ENCODE data around the gene STEAP1. TPM values are rescaled to one million over a fixed set of nuclear protein-coding genes. Genes with fewer than 3 reads are reported as not detected.
"Not testable (repeated sequence)": the region's sequence is repeated elsewhere in the genome, so short reads cannot be mapped to it uniquely, and the experiment has no call there.

Gene STEAP1
- total RNA-seq, 4 donors from 2014 or later, result 2.0 to 6.6 (median 3.9) TPM

DNA sequence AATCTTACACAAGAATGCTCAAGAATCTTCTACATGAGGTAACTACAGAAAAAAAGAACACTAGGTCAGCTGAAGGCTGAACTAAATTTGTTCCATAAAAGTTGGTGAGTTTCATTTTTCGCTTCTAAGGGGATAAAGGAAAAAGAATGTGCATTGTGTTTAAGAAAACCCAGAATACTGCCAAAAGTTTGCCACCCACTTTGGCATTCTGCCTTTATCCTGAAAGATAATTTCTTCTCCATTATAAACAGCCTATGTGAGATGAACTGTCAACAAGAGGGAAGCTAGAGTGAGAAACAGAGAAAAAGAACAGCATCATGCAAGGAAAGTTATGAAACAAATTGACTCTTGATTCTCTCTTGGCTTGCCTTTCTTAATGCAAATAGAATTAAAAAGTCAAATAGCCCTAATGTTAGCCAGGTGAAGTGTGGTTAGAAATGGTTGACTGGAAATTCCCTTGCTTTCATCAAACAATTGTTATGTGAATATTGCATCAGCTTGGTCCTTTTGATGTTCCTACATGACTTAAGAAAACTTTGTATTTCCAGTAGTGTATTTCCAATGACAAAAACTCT, 25.8 kb downstream of the STEAP1 start:
- H3K27ac ChIP-seq, result no peak overlapping the region
- DNase-seq, result no peak

DNA sequence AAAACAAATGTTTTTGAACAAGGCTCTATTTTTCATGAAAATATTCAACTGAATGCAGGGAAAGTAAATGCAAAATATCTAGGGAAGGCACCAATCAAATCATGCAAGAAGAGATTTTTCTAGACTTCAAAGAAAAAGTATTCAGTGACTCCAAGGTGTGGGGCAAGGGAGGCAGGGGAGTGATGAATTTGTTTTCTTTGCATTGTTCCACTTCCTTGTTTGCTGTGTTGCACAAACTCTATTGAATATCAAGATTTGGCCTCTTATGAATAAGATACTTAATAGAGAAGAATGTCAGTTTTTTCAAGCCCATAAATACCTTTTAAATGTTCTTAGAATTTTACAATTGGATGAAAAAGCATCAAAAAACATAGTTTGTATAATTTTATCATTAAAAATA, 26.4 kb downstream of the STEAP1 start:
- TF ChIP-seq, protein P1, sequence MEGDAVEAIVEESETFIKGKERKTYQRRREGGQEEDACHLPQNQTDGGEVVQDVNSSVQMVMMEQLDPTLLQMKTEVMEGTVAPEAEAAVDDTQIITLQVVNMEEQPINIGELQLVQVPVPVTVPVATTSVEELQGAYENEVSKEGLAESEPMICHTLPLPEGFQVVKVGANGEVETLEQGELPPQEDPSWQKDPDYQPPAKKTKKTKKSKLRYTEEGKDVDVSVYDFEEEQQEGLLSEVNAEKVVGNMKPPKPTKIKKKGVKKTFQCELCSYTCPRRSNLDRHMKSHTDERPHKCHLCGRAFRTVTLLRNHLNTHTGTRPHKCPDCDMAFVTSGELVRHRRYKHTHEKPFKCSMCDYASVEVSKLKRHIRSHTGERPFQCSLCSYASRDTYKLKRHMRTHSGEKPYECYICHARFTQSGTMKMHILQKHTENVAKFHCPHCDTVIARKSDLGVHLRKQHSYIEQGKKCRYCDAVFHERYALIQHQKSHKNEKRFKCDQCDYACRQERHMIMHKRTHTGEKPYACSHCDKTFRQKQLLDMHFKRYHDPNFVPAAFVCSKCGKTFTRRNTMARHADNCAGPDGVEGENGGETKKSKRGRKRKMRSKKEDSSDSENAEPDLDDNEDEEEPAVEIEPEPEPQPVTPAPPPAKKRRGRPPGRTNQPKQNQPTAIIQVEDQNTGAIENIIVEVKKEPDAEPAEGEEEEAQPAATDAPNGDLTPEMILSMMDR (IDR thresholded peaks at IDR 0.05), result no peak
- TF ChIP-seq POLR2A (IDR thresholded peaks at IDR 0.05), result no peak
- no peaks in the 10 kb centered on the region for H3K27me3 ChIP-seq
- H3K4me1 ChIP-seq, result no peaks in the 10 kb centered on the region
- H3K4me3 ChIP-seq, result no peak overlapping the region
- no peak overlapping the region for H3K27ac ChIP-seq
- no peak for DNase-seq
- no peaks in the 10 kb centered on the region for H3K9me3 ChIP-seq
- no peaks in the 10 kb centered on the region for H3K36me3 ChIP-seq

More for the DNA sequence above, 25.8 kb downstream of the STEAP1 start:
- TF ChIP-seq, protein P1 (IDR thresholded peaks at IDR 0.05), result no peak
- no peak for TF ChIP-seq POLR2A (IDR thresholded peaks at IDR 0.05)
- Histone ChIP-seq H3K36me3 (no peaks in the 10 kb centered on the region), H3K9me3 (no peaks in the 10 kb centered on the region), H3K4me3 (no peak overlapping the region), H3K27me3 (no peaks in the 10 kb centered on the region), H3K4me1 (no peaks in the 10 kb centered on the region)

DNA sequence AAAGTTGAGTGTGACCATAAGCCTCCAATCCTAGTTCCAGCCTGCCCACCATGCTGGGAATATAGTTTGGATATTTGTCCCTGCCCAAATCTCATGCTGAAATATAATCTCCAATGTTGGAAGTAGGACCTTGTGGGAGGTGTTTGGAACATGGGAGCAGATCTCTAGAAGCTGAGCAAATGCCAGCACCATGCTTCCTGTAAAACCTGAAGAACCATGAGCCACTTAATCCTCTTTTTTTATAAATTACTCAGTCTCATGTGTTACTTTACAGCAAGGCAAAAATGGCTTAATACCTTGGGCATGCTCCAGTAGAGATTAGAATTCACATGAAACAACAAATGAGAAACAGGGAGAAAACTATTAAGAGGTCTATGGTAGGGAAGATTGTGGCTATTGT, 27.2 kb downstream of the STEAP1 start:
- H3K36me3 ChIP-seq, result no peaks in the 10 kb centered on the region
- DNase-seq, result no peak
- no peaks in the 10 kb centered on the region for H3K9me3 ChIP-seq
- no peaks in the 10 kb centered on the region for H3K27me3 ChIP-seq
- H3K27ac ChIP-seq, result no peak overlapping the region
- H3K4me1 ChIP-seq, result no peaks in the 10 kb centered on the region
- TF ChIP-seq, protein P1 (IDR thresholded peaks at IDR 0.05), result no peak
- TF ChIP-seq POLR2A (IDR thresholded peaks at IDR 0.05), result no peak
- no peak overlapping the region for H3K4me3 ChIP-seq

DNA sequence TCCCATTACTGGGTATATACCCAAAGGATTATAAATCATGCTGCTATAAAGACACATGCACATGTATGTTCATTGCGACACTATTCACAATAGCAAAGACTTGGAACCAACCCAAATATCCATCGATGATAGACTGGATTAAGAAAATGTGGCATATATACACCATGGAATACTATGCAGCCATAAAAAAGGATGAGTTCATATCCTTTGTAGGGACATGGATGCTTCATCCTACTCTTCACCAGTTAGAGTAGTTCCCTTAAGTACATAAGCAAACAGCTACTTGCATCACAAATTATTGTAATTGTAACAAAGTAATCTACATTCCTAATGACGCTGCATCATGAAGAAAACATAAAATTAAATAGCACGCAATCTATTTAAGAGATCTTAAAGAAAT, 32.0 kb downstream of the STEAP1 start:
- not testable (repeated sequence) for H3K4me3 ChIP-seq, H3K27ac ChIP-seq, H3K4me1 ChIP-seq, DNase-seq, H3K36me3 ChIP-seq, H3K27me3 ChIP-seq, H3K9me3 ChIP-seq

DNA sequence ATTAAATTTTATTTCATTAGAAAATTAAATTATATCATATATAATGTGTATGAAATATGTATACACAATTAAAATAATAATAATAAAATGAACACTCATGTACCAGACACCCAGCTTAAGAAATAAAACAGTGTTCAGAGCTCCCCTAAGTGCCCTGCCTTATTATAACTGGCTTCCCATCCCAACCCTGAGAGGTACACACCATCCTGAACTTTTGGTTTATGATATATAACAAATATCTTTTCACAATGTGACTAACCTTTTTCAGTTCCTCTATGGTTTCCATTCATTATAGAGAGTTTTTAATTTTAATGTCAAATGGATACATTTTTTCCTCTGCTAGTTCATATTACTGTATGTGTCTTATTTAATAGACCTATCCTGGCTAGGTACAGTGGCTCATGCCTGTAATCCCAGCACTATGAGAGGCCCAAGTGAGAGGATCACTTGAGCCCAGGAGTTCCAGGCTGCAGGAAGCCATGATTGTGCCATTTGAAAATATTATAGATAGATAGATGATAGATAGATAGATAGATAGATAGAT, 33.3 kb downstream of the STEAP1 start:
- H3K9me3 ChIP-seq, result no peaks in the 10 kb centered on the region
- TF ChIP-seq, protein P1 (IDR thresholded peaks at IDR 0.05), result no peak
- no peak for TF ChIP-seq POLR2A (IDR thresholded peaks at IDR 0.05)
- no peaks in the 10 kb centered on the region for H3K27me3 ChIP-seq
- H3K36me3 ChIP-seq, result no peaks in the 10 kb centered on the region
- no peak overlapping the region for H3K4me3 ChIP-seq
- H3K4me1 ChIP-seq, result peaks cover 0 to 5% (median 0%) of the 10 kb centered on the region in 4 donors
- H3K27ac ChIP-seq, result no peak overlapping the region
- no peak for DNase-seq

DNA sequence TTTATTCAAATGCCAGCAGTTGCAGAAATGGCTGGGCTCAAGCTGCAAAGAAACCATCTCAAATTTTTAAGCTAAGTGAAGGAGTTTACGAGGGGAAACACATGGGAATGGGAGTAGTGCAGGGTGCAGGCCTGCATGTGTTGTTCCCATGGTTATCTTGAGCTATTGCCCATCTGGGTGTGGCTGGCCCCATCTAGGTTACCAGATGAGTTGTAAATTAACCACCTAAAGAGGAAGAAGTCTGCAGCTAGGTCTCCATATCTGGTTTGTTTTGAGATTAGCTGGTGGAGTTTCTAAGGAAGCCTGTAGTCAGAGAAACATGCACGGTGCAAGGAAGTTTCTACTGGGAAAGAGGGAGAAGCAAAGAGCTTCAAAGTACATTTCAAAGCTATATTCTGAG, 34.0 kb downstream of the STEAP1 start:
- no peaks in the 10 kb centered on the region for H3K36me3 ChIP-seq
- TF ChIP-seq, protein P1 (IDR thresholded peaks at IDR 0.05), result no peak
- TF ChIP-seq POLR2A (IDR thresholded peaks at IDR 0.05), result no peak
- no peak overlapping the region for H3K4me3 ChIP-seq
- no peaks in the 10 kb centered on the region for H3K9me3 ChIP-seq
- no peak overlapping the region for H3K27ac ChIP-seq
- no peaks in the 10 kb centered on the region for H3K27me3 ChIP-seq
- H3K4me1 ChIP-seq, result peaks cover 0 to 5% (median 0%) of the 10 kb centered on the region in 4 donors
- DNase-seq, result no peak

Measured in Peyer's patch (tissue), 4 donors.